Stimulated activated CD8-positive, alpha-beta memory T cell treated with anti-CD3 and anti-CD28 coated beads, Interleukin-7, amount 100 ng/mL, for 48 hours (primary cell): ENCODE results near the gene PTPN2.

Experiments used
- DNase-seq, 2 donors: peaks; one replicate each; pipeline ENCODE4 v3.0.0-alpha.2; 2020; ENCODE audit warnings: low read depth in 1 of 2; ENCODE audit errors: extremely low read depth in 1 of 2

The PTPN2 gene

DNA sequence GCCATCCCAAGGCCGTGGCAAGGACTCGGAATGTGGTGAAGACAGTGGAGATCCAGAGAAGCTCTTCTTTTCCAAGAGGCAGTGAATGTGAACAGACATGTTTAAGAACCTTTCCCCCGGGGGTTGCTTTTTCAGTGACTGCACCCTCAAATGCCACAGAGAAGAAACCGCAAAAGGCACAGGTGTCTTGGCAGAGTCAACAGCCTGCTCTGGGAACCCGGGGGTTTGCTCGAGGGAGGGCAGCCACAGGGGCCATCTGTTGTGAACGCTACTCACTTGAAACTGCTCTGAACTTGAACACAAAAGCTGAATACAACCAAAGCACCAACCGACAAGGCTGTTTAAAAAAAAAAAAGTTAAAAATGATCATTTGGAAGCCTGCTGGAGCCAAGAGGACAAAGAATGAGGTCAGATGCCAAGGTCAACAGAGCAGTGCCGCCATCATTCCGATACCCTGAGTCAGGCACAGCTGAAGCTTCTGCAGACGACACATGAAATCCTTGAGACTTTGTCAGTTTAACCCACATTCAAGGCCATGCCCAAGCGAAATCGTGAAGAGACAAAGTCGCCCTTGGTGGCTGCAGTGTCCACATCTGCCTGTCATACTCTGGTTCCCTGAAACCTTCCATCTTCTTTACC lies 133.8 kb downstream of the PTPN2 start:
- peak in 1 of 2 donors; percentile 34 for DNase-seq

GRCh38 chr18:12749121-12749520 lies 134.9 kb downstream of the PTPN2 start:
- DNase-seq: no peak

DNA sequence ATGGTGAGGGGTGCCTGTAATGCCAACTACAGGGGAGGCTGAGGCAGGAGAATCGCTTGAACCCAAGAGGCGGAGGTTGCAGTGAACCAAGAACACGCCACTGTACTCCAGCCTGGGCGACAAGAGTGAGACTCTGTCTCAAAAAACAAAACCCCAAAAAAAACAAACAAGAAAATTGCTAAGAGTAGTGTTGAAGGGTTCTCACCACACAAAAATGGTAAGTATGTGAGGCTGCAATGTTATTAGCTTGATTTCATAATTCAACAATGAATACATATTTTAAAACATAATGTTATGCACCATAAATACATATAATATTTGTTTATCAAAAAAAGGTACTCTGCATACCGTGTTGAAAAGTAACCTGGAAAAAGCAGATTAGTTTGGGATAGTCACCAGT lies 135.4 kb downstream of the PTPN2 start:
- DNase-seq: no peak

GRCh38 chr18:12747530-12748315 lies 136.3 kb downstream of the PTPN2 start:
- no peak for DNase-seq

DNA sequence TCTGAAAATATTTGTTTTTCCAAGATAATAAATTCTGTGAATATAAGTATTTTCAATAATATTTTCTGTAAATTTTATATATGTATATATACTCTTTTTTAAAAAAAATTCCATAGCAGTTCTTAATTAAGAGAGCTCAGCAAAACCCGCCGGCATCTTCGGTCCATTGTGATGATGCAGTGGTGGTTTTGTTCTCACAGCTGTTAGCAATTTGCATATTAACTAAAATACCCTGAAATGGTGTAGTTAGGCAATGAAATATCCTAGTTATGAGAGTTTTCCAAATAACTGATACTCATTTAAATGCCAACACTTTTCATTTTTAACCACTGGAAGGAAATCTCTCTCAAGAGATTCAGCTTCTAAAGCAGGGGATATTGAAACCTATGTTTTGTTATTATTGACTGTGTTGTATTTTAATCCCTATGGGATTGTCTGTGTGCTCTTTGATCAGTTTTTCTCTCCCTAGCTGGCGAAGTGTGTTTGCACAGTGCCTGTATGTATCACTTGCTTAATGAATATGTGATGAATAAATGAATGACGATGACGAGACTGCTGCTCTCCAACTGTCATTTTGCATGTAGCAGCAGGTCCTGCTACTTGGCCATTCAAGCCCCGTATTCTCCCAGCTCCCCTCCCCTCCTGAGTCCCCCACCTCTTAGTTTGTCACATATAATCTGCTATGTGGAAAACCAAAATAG lies 138.8 kb downstream of the PTPN2 start:
- no peak for DNase-seq

DNA sequence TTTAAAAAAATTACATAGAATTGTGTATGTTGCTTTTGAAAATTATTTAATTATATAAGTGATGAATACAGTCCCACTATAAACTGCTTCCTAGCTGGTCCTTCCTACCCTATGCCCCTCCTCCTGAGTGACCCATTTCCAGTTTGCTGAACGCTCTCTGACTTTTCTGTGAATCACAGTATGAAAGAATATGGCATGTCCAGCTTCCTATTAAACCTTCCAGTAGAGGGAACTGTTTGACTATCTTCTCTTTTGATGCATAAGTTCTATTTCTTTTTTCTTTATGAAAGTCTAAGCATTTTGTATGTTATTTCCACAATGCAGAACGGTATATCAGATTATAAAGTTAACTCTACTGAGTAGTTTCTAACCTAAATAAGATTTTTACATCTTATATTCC lies 139.9 kb downstream of the PTPN2 start:
- DNase-seq: no peak

DNA sequence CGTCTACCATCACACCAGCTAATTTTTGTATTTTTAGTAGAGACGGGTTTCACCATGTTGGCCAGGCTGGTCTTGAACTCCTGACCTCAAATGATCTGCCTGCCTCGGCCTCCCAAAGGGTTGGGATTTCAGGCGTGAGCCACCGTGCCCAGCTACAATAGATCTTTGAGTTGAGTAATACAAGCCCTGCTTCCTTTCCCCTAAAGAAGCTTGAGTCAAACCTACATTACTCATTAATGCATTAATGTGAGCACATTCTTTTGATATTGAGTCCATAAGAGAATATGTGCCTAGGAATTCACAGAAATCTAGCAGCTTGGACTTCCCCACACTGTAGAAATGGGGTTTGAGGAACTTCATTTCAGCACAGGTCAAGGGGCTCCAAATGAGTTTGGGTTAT lies 141.6 kb downstream of the PTPN2 start:
- DNase-seq: no peak
